H1 (cell line): Measurements from ENCODE around the gene SEMA4C. TPM values are rescaled to one million over a fixed set of nuclear protein-coding genes. Genes with fewer than 3 reads are reported as not detected.

Source experiments
- ATF2 ChIP-seq: IDR thresholded peaks from 2 replicates; pipeline ENCODE4 v1.6.1; 2012; ENCODE audit warnings: low read length, inconsistent platforms
- EGR1 ChIP-seq: IDR thresholded peaks from 2 replicates; pipeline ENCODE4 v1.6.1; 2011; ENCODE audit warnings: low read depth, low read length, borderline replicate concordance
- MAFK ChIP-seq: IDR thresholded peaks from 2 replicates; pipeline ENCODE4 v1.6.1; 2012; ENCODE audit warnings: low read depth, mild to moderate bottlenecking, improper control_type of control experiment, low read length
- MAX ChIP-seq: IDR thresholded peaks from 2 replicates; pipeline ENCODE4 v1.6.1; 2012; ENCODE audit warnings: inconsistent platforms
- POLR2AphosphoS5 ChIP-seq: IDR thresholded peaks from 2 replicates; pipeline ENCODE4 v1.6.1; 2011; ENCODE audit warnings: low read depth, low read length
- TEAD4 ChIP-seq: IDR thresholded peaks from 2 replicates; pipeline ENCODE4 v1.6.1; 2012; ENCODE audit warnings: low read depth, low read length, inconsistent platforms, mixed read lengths
- ZNF274 ChIP-seq: IDR thresholded peaks from 2 replicates; pipeline ENCODE4 v1.7.0; 2012; ENCODE audit warnings: low read length, borderline replicate concordance; ENCODE audit errors: extremely low read depth
- polyA plus RNA-seq, 7 experiments: library from polyadenylated mRNA; depleted of rRNA in 3 of 7; stranded (reverse) in 5 of 7; unstranded in 2 of 7; fragments of >200 nt in 5 of 7; fragments of 200-250 nt in 2 of 7; gene quantifications; 1 replicate in 5 of 7; 2 replicates in 1 of 7; 4 replicates in 1 of 7; pipeline versions ENCODE4 v1.2.1 to v1.2.3, GENCODE V29; 2011 to 2013; ENCODE audit warnings: missing spikeins in 2 of 7, mixed read lengths in 2 of 7
- total RNA-seq: library from RNA; stranded (reverse); fragmentation: NEBNext Ultra II Directional; extraction: Animal tissue kit (Norgen Biotek cat#: 25700); gene quantifications from 2 replicates; pipeline ENCODE4 v1.2.1, GENCODE V29; 2021

The SEMA4C gene
- total and polyA plus RNA-seq, 2 of the 8 experiments (the other 6 are each of a cell fraction or from before 2014, with no cell fraction given), result 47.5 to 67.3 TPM

- no peak for TF ChIP-seq ATF2
- no peak for TF ChIP-seq MAX
- TF ChIP-seq MAFK, result no peak
- TF ChIP-seq EGR1, result no peak
- TF ChIP-seq ZNF274, result no peak
- TF ChIP-seq POLR2AphosphoS5, result no peak
- no peak for TF ChIP-seq TEAD4
Observed at GRCh38 chr2:96823198-96823597, 46.7 kb downstream of the SEMA4C start (continued).
